ENCODE measurements around the gene KCNQ1.
"Not testable (repeated sequence)": the region's sequence is repeated elsewhere in the genome, so short reads cannot be mapped to it uniquely, and the experiment has no call there.

Gene KCNQ1

GRCh38 chr11:2588809-2589537 lies 144.2 kb downstream of the KCNQ1 start:
- FAIRE-seq (no peak), DNase-seq (ENCODE audit: low spot score) (no peak)

- DNase-seq (ENCODE audit: low spot score), result no peak
- FAIRE-seq, result no peak
Observed at GRCh38 chr11:2589538-2589934, 144.7 kb downstream of the KCNQ1 start.

GRCh38 chr11:2590131-2590964 lies 145.5 kb downstream of the KCNQ1 start:
- no peak for FAIRE-seq
- DNase-seq (ENCODE audit: low spot score), result no peak

- no peak for DNase-seq (ENCODE audit: low spot score)
- FAIRE-seq, result no peak
Observed at GRCh38 chr11:2590965-2591754, 146.4 kb downstream of the KCNQ1 start.

- FAIRE-seq (no peak), DNase-seq (ENCODE audit: low spot score) (no peak)
Observed at GRCh38 chr11:2591805-2592204, 147.0 kb downstream of the KCNQ1 start.

- DNase-seq (ENCODE audit: low spot score) (no peak), FAIRE-seq (no peak)
Observed at GRCh38 chr11:2592559-2593392, 148.0 kb downstream of the KCNQ1 start.

GRCh38 chr11:2593393-2593950 lies 148.7 kb downstream of the KCNQ1 start:
- no peak for FAIRE-seq

GRCh38 chr11:2594267-2594666 lies 149.5 kb downstream of the KCNQ1 start:
- DNase-seq (ENCODE audit: low spot score) (no peak), FAIRE-seq (no peak)

More at GRCh38 chr11:2593393-2593950, 148.7 kb downstream of the KCNQ1 start:
- DNase-seq (ENCODE audit: low spot score), result no peak

GRCh38 chr11:2595204-2595603 lies 150.4 kb downstream of the KCNQ1 start:
- FAIRE-seq (no peak), DNase-seq (ENCODE audit: low spot score) (no peak)

GRCh38 chr11:2599561-2600189 lies 154.9 kb downstream of the KCNQ1 start:
- no peak for DNase-seq (ENCODE audit: low spot score)
- FAIRE-seq, result no peak

- DNase-seq (ENCODE audit: low spot score) (no peak), FAIRE-seq (no peak)
Observed at GRCh38 chr11:2609345-2609744, 164.5 kb downstream of the KCNQ1 start.

- DNase-seq (ENCODE audit: low spot score) (no peak), FAIRE-seq (no peak)
Observed at GRCh38 chr11:2612884-2613571, 168.2 kb downstream of the KCNQ1 start.

GRCh38 chr11:2621894-2622293 lies 177.1 kb downstream of the KCNQ1 start:
- no peak for FAIRE-seq
- DNase-seq (ENCODE audit: low spot score), result no peak

- no peak for FAIRE-seq
- no peak for DNase-seq (ENCODE audit: low spot score)
Observed at GRCh38 chr11:2625183-2625582, 180.4 kb downstream of the KCNQ1 start.

- DNase-seq (ENCODE audit: low spot score) (no peak), FAIRE-seq (no peak)
Observed at GRCh38 chr11:2630679-2631078, 185.9 kb downstream of the KCNQ1 start.

GRCh38 chr11:2631161-2631560 lies 186.4 kb downstream of the KCNQ1 start:
- DNase-seq (ENCODE audit: low spot score) (no peak), FAIRE-seq (no peak)

GRCh38 chr11:2639763-2640162 lies 195.0 kb downstream of the KCNQ1 start:
- DNase-seq (ENCODE audit: low spot score); FAIRE-seq: not testable (repeated sequence)

- FAIRE-seq (no peak), DNase-seq (ENCODE audit: low spot score) (no peak)
Observed at GRCh38 chr11:2641623-2642022, 196.8 kb downstream of the KCNQ1 start.

GRCh38 chr11:2643746-2644145 lies 198.9 kb downstream of the KCNQ1 start:
- FAIRE-seq (no peak), DNase-seq (ENCODE audit: low spot score) (no peak)

Measured in RCC 7860 (cell line).